GM19238 (cell line): ENCODE results near the gene L3MBTL4.
"Not testable (repeated sequence)": the region's sequence is repeated elsewhere in the genome, so short reads cannot be mapped to it uniquely, and the experiment has no call there.

Source experiments
- DNase-seq: peaks from one replicate; pipeline ENCODE4 v3.0.0; 2011; ENCODE audit warnings: low spot score; ENCODE audit not compliant: insufficient read length

L3MBTL4 gene

DNA sequence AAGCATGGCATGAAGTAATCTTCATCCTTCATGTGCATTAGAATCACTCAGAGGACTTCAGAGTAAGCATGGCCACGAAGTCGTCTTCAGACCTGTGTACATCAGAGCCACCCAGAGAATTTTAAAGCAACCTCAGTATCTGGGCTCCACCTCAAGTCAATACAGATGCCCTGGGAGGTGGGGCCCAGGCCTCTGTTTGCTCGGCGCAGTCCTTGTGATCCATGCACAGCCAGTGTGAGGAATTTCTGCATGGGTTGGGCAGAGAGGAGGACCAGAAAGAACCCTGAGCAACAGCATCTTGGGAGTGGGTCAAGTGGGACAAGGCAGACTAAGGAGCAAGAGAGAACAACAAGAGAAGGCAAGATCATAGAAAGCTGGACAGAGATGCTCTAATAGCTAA, 299.0 kb downstream of the L3MBTL4 start:
- DNase-seq = no peak

DNA sequence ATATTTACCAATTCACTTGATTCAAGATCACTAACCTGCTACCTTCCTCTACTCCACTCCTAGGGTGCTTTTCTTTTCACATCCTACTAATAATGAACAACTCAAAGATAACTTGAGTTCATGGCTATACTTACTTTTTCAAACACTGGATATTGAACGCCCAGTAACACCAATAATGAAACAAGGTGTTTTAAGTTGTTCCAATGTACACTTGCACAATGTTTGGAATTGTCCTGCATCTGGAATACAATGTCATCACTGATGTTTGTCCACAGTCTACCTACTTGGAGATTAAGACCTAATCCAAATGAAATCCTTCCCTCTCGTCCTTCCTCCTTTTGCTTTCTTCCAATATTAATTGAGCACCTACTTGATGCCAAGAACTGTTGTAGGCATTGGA, 301.1 kb downstream of the L3MBTL4 start:
- DNase-seq = no peak

DNA sequence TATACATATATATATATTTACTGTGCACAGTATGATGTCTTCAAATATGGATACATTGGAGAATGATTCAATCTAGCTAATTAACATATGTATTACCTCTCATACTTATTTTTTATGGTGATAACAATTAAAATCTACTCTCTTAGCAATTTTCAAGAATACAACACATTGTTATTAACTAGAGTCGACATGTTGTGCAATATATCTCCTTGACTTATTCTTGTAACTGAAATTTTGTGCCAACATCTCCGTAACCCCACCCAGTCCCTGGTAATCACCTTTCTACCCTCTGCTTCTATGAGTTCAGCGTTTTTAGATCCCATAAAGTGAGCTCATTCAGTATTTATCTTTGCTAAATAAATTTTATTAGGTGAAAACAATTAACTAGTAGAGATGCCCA, 303.0 kb downstream of the L3MBTL4 start:
- no peak for DNase-seq

DNA sequence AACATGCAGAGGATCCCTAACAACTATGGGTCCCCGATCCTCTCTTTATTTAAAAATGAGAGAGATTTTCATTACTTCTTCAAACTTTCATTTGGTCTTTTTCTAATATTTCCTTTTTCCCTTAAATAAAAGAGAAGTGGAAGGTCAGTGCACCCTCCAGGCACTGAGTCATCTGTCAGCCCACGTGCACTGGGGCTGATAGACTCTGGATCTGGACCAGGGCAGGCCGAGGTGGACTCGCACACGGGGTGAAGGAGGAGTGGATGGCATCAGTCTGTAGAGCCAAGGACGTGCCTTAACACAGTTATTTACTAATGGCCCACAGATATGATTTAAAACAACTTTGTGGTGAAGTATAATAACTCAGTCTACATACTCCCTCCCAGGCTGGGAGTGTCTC, 305.0 kb downstream of the L3MBTL4 start:
- DNase-seq = no peak

DNA sequence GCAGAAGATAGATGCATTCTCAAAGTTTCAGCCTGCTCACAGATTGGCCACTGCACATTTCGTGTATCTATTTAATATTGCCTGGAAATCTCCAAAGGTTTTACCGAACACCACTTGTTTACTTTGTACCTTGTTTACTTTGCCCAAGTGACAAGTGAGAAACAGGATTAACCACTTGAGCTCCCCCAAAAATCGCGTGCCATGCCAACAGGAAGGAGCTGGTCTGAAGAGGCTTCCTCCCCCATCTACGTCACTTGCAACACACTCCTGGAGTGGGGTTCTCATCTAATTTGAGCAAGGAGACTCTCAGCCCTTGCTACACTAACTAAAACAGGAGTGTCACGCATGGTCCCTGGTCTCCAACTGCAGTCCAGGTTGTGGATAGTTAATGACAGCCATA, 306.9 kb downstream of the L3MBTL4 start:
- no peak for DNase-seq

DNA sequence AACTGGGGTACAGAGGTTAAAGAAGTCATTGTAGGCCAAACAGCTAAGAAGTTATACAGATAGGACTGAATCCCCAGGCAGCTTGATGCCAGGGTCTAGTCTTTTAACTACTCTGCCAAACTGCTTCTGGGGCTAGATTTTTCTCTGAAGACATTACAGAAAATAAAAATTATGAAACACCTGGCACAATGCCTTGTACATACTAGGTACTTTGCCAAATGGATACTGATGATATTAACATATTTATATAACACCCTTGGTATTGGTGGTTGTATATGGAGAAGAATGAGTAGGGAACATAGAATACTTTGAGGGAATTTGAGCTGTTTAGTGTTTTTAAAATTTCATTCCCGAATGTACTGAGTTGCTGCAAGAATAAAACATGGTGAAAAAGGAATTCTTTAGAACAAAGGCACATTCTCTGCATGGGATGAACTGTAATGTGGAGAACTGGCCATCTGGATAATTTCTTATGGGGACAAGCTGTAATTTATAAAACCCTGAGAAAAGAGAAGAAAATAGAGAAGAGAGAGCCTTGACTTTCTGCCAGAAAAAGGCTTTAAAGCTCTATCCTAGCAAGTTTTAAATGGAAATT, 308.5 kb downstream of the L3MBTL4 start:
- no peak for DNase-seq

DNA sequence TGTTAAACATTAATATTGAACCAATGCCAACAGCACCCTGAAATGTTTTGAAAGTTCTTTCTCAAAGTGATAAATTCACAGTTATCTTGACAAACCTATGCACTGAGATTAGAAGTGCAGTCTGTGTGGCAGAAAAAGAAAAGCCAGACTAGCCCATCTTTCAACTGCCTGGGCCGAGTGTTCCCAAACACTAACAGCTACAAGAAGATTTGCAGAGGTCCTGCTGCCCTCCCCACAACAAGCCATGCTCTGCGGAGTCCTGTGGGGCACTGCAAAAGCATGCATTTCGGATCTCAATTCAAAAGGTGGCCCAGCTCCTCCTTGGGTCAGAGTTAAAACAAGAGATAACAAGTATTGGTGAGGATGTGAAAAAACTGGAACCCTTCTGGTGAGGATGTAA, 311.0 kb downstream of the L3MBTL4 start:
- no peak for DNase-seq

DNA sequence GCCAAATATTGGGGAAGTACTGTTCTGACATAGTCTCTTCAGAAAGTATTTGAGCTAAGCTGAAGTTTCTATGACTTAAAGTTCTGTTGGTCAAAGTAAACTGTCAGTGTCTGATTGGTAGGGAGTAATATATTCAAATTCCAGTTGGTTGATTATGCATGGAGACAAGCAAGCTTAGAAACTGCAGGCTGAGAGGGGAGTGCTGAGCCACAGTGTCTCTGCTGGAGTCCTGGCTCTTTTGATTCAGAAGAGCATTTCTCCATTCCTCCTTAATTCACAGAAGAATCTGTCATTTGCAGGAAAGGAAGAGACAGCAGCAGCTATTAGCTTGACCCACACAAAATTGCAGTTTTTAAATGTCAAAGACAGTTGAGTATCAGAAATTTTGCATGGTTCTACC, 318.0 kb downstream of the L3MBTL4 start:
- no peak for DNase-seq

DNA sequence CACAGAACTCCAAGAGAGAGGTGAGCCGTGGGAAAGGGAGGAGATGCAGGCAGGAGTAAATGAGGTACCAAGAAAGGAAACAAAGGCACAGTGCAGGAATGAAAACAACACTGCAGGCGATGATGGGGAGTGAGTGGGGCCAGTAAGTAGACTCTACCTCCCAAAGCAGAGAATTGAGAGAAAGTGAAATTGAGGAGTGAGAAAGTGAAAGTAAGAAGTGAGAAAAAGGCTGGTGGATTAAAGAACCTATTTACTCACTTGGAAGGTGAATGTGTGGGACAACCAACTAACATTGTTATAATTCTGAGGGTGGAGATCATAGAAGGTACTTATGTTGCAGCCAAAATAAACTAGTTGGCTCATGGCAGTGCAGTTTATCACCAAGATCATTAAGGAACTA, 326.3 kb downstream of the L3MBTL4 start:
- no peak for DNase-seq

DNA sequence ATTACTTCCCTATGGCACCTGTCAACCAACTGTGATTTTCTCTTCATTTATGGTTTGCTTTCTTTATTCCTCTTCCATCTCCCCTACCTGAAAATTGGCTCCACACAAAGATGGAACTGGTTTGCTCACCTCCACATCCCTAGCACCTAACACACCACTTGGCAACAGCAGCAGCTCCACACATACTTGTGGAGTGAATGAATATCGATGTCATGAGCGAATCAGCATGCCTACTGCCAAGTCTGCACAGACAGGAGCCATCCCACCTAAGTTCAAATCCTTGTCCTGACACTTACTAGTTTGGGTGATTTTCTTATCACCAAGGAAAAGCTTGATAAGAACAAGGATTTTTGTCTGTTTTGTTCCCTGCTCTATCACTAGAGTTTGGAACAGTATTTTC, 328.0 kb downstream of the L3MBTL4 start:
- no peak for DNase-seq

DNA sequence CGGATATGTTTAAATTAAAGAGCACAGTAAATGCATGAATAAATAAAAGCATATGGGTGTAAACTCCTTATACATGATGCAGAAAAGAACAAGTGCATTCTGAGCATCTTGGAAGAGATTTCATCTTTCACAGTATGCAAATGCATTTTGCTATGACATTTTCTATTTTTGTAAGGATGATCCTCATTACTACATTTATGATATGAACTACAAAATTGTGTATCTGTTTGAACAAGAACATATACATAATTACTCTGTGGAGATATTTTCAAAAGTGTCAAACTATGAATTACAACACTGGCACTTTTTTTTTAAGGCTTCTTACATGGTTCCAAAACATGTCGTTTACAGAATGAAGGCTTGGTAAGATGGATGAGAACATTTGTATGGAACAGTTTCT, 335.3 kb downstream of the L3MBTL4 start:
- DNase-seq = no peak

DNA sequence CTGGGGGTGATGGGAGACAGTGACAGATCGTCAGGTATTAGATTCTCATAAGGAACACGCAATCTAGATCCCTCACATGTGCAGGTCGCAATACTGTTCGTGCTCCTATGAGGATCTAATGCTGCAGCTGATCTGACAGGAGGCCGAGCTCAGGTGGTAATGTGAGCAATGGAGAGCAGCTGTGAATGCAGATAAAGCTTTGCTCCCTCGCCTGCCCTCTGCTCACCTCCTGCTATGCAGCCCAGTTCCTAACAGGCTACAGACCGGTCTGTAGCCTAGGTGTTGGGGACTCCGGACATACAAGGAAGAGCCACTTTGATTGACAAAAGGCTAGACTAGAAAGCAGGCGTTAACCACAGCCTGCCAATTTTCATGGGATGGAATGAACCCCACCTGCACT, 335.8 kb downstream of the L3MBTL4 start:
- DNase-seq = no peak

DNA sequence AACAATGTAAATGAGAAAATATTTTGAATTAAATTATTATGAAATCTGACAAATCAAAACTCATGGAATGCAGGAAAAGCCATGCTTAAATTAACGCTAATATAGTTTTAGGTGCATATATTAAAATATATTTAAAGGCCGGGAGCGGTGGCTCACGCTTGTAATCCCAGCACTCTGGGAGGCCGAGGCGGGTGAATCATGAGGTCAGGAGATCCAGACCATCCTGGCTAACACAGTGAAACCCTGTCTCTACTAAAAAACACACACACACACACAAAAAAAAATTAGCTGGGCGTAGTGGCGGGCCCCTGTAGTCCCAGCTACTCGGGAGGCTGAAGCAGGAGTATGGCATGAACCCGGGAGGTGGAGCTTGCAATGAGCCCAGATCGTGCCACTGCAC, 342.3 kb downstream of the L3MBTL4 start:
- not testable (repeated sequence) for DNase-seq

DNA sequence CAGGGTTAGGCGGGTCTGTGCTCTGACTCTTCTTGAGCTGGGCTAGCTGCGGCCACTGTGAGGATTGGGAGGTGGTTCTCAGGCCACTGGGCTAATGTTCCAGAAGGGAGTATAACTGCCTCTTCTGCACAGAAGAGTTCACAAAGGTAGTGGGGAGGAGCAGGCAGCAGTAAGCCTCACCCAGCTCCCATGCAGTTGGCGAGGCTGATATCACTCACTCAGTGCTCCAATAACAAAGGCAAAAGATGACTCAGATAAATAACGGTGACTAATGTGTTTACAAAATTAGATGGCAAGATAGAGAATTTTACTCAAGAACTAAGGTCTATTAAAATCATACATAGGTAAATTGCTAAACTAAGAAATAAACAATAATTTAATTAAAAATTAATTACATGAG, 345.2 kb downstream of the L3MBTL4 start:
- DNase-seq = no peak

DNA sequence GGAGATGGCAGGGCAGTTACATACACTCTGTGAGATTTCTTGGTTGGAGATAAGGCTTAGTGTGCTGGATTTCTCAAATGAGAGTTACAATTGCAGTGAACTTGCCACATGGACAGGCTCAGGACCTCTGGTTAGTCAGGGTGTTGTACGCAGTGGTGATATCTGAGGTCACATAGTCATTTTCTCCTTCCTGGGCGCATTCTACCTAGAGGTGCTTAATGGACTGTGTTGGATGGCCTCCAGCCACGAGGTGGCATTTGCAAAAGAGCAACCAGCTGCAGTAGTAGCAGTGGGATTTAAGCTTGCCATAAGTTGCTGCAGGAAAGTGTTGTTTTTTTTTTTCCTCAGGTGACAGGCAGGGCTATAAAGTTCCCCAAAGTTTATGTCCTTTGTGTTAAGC, 345.6 kb downstream of the L3MBTL4 start:
- no peak for DNase-seq

DNA sequence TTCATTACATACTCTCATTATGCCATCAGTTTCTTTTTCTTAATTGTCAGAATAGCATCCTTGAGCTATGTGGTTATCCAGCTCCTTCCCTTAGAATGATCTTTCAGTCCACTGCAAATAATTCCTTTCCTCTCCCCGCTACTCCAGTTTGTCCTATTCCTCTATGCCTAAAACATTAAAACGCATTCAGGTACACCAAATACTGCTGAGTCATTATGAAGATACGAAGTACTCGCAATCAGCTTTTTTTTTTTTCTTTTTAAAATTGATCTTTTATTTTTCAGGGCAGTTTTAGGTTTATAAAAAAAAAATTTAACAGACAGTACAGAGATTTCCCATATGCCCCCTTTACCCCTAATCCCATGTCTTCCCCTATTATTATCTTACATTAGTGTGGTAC, 354.6 kb downstream of the L3MBTL4 start:
- DNase-seq = no peak

DNA sequence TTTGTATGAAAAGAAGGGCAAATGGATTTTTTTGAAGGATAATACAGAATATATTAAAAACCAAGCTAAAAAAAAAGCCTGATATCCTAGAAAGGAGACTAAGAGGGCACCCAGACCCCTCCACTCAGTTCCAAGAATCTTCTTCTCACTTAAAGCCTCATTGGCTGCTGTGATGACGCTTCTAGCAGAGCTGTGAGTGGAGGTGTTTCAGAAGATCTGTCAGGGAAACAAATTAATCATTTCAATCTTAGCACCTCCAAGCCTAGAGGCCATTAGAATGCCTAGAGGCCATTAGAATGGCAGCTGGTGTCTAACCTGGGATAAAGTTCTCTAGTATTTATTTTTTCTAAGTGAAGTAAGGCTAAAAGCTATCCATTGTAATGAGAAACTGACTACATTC, 355.2 kb downstream of the L3MBTL4 start:
- DNase-seq = no peak

DNA sequence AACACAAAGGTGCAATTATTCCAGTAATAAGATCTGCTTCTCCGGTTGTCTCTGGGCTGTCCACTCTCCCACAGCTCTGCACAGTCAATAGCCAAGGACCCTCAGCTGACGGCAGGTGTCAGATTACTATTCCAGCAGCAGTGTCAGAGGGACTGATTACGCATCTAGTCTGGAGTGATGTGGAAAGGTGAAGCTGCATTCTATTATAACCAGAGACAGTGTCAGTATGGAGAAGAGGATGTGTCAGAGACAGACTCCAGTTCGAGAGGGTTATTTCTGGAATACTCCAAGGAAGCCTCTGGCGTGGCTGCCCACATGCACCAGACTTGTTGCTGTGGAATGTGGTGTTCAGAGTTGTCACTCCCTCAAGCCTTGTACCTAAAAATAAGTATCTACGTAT, 355.8 kb downstream of the L3MBTL4 start:
- no peak for DNase-seq

DNA sequence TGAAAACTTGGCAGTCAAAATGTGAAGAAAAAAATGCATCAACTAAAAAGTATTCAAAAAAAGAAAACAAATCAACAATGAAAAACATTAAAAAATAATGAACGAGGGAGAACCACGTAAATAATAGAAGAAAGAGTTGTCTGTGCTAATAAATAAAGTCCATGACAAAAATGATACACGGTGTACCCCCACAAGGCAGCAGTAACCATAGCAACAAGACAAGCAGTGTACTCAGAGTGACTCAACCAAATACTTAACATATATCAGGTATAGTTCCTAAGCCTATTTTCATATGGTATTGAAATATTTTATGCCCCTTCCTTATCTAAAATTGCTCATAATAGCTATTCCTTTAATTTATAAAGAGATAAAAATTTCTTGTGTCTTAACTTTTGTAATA, 357.1 kb downstream of the L3MBTL4 start:
- no peak for DNase-seq

DNA sequence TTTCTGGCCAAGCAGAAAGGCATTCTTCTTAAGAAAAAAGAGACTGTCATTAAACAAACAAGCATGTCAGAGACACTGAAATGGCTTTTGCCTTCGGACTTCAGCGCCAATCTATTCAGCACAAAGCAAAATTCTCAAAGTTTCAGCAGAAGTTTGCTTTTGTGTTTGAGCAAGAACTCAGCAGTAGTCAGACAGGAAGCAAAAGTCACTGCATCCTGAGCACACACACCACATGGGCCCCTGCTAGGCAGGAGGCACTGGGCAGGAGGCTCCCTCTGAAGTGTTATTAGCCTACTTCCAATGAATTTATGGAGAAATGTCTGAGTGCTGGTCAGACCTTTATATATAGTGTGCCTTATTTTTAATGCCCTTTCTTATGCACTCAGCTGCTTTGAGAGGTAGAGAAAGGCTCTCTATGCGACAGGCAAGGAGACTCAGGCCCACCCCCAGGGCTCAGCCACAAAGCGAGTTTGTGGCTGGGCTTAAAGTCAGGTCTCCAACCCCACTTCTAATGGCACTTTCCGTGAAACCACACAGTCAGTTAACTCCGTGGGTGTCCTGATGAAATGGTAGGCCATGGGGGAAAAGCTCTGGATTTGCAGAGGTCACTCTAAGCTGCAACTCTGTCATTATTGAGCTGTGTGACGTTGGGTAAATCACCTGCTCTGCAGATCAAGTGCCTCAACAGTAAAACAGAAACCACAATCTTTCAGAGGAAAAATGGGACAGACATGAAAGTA, 358.4 kb downstream of the L3MBTL4 start:
- no peak for DNase-seq

DNA sequence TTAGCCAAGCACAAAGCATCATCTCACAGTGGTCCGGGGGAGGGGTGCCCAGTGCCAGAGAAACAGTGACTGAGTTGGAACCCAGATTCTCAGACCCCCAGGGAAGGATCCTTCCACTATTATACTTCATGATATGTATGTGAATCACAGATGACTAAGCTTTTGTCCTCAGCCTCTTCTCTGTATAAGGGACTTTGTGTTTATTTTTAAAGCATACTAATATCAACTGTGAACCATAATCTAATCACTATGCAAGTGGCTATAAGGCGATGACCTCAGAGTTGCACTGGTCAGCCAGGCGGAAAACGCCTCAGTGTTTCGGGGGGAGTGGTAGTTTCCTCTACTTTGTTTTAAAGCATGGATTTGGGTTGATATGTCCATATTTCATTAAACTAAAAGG, 359.0 kb downstream of the L3MBTL4 start:
- no peak for DNase-seq

DNA sequence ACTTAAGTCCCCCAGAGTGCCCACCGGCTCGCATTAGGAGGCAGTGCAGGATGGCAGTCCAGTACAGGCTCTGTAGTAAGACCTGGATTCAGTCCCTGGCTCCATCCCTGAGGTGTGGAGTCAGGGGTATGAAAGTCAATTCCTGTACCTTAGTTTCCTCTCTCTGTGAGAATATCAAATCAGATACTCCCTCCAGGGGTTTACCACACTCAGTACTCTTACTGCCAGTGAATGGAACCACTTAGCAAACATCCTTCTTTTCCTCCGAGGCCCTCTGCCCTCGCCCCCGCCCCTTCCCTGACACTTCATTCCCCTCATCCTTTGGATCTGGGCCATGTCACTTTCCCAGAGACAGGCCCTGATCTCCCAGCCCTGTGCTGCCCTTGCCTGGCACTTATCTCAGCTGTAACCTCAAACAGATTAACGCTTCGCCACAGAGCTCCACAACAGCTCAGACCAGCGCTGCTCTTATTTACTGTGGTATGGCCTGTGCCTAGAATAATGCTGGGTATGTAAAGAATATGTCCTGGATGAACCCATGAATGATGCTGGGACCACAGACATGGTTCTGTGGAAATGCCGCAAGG, 360.4 kb downstream of the L3MBTL4 start:
- DNase-seq = no peak

DNA sequence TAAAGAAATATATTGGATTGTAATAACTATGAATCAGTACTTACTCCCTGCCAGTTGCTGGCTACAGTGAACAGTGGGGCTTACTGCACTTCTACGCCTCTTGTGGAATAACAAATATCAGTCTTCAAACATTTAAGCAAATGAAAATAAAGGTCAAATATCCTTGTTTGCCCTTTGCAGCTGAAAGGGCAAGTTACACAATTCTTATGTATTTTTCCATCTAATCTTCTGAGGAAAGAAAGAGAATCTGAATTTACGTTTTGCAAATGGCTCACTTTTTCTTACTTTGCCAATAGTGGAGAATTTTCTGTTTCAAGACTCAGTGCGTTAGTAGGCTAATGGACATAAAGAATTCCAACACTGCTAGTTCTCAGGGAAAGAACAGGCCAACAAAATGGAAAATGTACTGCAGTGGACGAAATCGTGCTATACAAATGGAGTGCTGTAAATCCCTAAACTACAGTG, 362.2 kb downstream of the L3MBTL4 start:
- DNase-seq = no peak
